Measurements from ENCODE around the gene HTATIP2. TPM values are rescaled to one million over a fixed set of nuclear protein-coding genes. Genes with fewer than 3 reads are reported as not detected.

The HTATIP2 gene
- total and polyA plus RNA-seq, 9 of the 15 experiments (the other 6 are each of a cell fraction or from before 2014, with no cell fraction given) = 48.3 to 90.9 (median 64.4) TPM

DNA sequence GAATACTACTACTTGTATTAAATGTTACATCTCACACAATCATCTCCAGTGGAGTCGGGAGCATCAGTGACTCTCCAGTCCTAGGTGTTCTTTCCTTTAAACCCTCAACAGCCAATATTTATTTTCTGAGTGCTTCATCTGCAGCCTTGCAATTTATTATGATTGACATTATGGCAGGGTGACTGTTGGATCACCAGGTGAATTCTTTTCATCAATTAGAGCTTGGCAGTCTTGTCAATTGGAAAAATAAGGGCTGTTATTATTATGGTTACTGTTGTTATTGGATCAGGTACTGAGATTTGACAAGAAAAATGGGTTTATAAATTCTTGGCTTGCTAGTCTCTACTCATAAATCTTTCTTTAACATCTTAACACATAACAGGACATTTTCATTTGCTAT lies 27.5 kb upstream of the HTATIP2 start:
- no peaks in the 10 kb centered on the region for H3K4me1 ChIP-seq (replicated peaks in 1 of 2; ENCODE audit: control insufficient read depth in 2 of 2, insufficient read depth in 2 of 2, low read length in 2 of 2)
- in situ Hi-C loops (cut with MboI) = loop anchor here (10.0 kb wide), 2 partner anchors 201 to 401 kb away; no protein-coding TSS in a partner anchor
- no peak overlapping the region for H3K27ac ChIP-seq (ENCODE audit: extremely low read depth, low read depth, low read length)
- no peaks in the 10 kb centered on the region for H3K9me3 ChIP-seq (replicated peaks; ENCODE audit: control insufficient read depth, insufficient read depth, low read depth, low read length)
- no peaks in the 10 kb centered on the region for H3K9me1 ChIP-seq (ENCODE audit: control insufficient read depth, insufficient read depth, low read length)
- no peaks in the 10 kb centered on the region for H4K20me1 ChIP-seq (replicated peaks; ENCODE audit: control insufficient read depth, insufficient read depth, low read length)
- H3K79me2 ChIP-seq (ENCODE audit: control insufficient read depth, insufficient read depth, low read length) = no peaks in the 10 kb centered on the region
- H3K4me2 ChIP-seq (ENCODE audit: insufficient read depth, low read length) = no peak overlapping the region
- no TSS peak for BruUV-seq (replicated peaks)
- H3K36me3 ChIP-seq (ENCODE audit: control insufficient read depth, insufficient read depth, low read length) = no peaks in the 10 kb centered on the region
- CTCF ChIA-PET (ENCODE audit: low intra/inter-chr PET ratio) = no interaction called here
- no peak overlapping the region for H3K4me3 ChIP-seq
- DNase-seq (ENCODE audit: extremely low read depth in 1 of 4, low spot score in 3 of 4) (no peak), ATAC-seq (no peak), FAIRE-seq (no peak)
- WGBS (ENCODE audit: insufficient coverage, low coverage, missing lambda C conversion rate) = 0% methylated on average over 1 of the region's 1 CpG
- intact Hi-C loops (cut with micrococcal nuclease) = loop anchor here (2.0 to 5.0 kb wide), 4 partner anchors 89 to 429 kb away; no protein-coding TSS in a partner anchor
- peaks cover 5 to 7% of the 10 kb centered on the region in 2 experiments; a peak in 3 of 5 replicates for H3K27me3 ChIP-seq (ENCODE audit: control insufficient read depth in 2 of 2, insufficient read depth in 2 of 2, low read length in 2 of 2)
- no peak for TF ChIP-seq STAT5B (CRISPR knock-in tag; IDR thresholded peaks at IDR 0.05)
- TF ChIP-seq KAT2B (IDR thresholded peaks at IDR 0.05; ENCODE audit: low read depth, low read length) = no peak
- no peak for TF ChIP-seq EHMT2 (IDR thresholded peaks at IDR 0.05)
- TF ChIP-seq FOXJ2 (tag; IDR thresholded peaks at IDR 0.05) = no peak
- TF ChIP-seq, protein P1, sequence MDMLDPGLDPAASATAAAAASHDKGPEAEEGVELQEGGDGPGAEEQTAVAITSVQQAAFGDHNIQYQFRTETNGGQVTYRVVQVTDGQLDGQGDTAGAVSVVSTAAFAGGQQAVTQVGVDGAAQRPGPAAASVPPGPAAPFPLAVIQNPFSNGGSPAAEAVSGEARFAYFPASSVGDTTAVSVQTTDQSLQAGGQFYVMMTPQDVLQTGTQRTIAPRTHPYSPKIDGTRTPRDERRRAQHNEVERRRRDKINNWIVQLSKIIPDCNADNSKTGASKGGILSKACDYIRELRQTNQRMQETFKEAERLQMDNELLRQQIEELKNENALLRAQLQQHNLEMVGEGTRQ (CRISPR knock-in tag; IDR thresholded peaks at IDR 0.05) = no peak
- TF ChIP-seq ZNF354B (CRISPR knock-in tag; IDR thresholded peaks at IDR 0.05) = no peak
- no peak for TF ChIP-seq ZNF830 (CRISPR knock-in tag; IDR thresholded peaks at IDR 0.05)
- no peak for TF ChIP-seq XRCC3 (IDR thresholded peaks at IDR 0.05)
- TF ChIP-seq MEF2A (IDR thresholded peaks at IDR 0.05; ENCODE audit: control insufficient read depth, low read depth, low read length) = no peak
- TF ChIP-seq PCBP1 (IDR thresholded peaks at IDR 0.05; ENCODE audit: low read depth, low read length, poor library complexity, severe bottlenecking) = no peak
- TF ChIP-seq, protein P2, sequence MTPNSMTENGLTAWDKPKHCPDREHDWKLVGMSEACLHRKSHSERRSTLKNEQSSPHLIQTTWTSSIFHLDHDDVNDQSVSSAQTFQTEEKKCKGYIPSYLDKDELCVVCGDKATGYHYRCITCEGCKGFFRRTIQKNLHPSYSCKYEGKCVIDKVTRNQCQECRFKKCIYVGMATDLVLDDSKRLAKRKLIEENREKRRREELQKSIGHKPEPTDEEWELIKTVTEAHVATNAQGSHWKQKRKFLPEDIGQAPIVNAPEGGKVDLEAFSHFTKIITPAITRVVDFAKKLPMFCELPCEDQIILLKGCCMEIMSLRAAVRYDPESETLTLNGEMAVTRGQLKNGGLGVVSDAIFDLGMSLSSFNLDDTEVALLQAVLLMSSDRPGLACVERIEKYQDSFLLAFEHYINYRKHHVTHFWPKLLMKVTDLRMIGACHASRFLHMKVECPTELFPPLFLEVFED (CRISPR knock-in tag; conservative IDR thresholded peaks at IDR 0.05) = no peak
- no peak for TF ChIP-seq KLF10 (CRISPR knock-in tag; IDR thresholded peaks at IDR 0.05)
- TF ChIP-seq ZBTB17 (CRISPR knock-in tag; IDR thresholded peaks at IDR 0.05) = no peak
- TF ChIP-seq MAFK (IDR thresholded peaks at IDR 0.05; ENCODE audit: low read length) = no peak
- no peak for TF ChIP-seq MTA1 (IDR thresholded peaks at IDR 0.05; ENCODE audit: borderline replicate concordance)
- TF ChIP-seq ADNP (tag; IDR thresholded peaks at IDR 0.05) = no peak
- TF ChIP-seq ZNF324 (CRISPR knock-in tag; IDR thresholded peaks at IDR 0.05) = no peak
- no peak for TF ChIP-seq CHD4 (IDR thresholded peaks at IDR 0.05; ENCODE audit: insufficient read depth, insufficient replicate concordance, low read depth, low read length, poor library complexity, severe bottlenecking)
- TF ChIP-seq HDAC3 (IDR thresholded peaks at IDR 0.05; ENCODE audit: borderline replicate concordance, partially characterized antibody) = no peak
- no peak overlapping the region for H3K9ac ChIP-seq (ENCODE audit: insufficient read depth in 1 of 2, low read depth in 2 of 2, low read length in 2 of 2)
- no peak overlapping the region for H2AFZ ChIP-seq (ENCODE audit: low read depth, low read length)
- POLR2A ChIA-PET = no interaction called here

Data from K562 (cell line).